ENCODE data around the gene SPRY2. TPM values are rescaled to one million over a fixed set of nuclear protein-coding genes. Genes with fewer than 3 reads are reported as not detected.

The SPRY2 gene
- total RNA-seq, 4 donors from 2014 or later = 23.0 to 39.5 (median 35.2) TPM

DNA sequence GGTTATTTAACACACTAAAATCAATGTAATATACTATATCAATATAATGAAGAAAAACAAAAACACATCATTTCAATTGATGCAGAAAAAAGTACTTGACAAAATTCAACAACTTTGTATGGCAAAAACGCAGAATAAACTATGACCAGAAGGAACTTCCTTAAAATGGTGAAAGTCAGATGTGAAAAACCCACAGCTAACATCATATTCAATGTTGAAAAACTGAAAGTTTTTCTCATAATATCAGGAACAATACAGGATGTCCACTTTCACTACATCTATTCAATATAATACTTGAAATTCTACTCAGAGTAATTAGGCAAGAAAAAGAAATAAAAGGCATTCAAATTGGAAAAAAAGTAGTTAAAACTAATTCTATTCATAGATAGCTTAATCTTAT, 50.3 kb downstream of the SPRY2 start:
- Histone ChIP-seq H3K27me3 (no peaks in the 10 kb centered on the region), H3K9me3 (no peaks in the 10 kb centered on the region), H3K4me3 (no peak overlapping the region), H3K36me3 (no peaks in the 10 kb centered on the region), H3K4me1 (no peaks in the 10 kb centered on the region), H3K27ac (no peak overlapping the region)
- TF ChIP-seq EP300 (IDR thresholded peaks at IDR 0.05) (no peak), POLR2AphosphoS5 (IDR thresholded peaks at IDR 0.05) (no peak), POLR2A (IDR thresholded peaks at IDR 0.05) (no peak)
- TF ChIP-seq, protein P1, sequence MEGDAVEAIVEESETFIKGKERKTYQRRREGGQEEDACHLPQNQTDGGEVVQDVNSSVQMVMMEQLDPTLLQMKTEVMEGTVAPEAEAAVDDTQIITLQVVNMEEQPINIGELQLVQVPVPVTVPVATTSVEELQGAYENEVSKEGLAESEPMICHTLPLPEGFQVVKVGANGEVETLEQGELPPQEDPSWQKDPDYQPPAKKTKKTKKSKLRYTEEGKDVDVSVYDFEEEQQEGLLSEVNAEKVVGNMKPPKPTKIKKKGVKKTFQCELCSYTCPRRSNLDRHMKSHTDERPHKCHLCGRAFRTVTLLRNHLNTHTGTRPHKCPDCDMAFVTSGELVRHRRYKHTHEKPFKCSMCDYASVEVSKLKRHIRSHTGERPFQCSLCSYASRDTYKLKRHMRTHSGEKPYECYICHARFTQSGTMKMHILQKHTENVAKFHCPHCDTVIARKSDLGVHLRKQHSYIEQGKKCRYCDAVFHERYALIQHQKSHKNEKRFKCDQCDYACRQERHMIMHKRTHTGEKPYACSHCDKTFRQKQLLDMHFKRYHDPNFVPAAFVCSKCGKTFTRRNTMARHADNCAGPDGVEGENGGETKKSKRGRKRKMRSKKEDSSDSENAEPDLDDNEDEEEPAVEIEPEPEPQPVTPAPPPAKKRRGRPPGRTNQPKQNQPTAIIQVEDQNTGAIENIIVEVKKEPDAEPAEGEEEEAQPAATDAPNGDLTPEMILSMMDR (IDR thresholded peaks at IDR 0.05) = no peak
- 89% methylated on average over 1 of the region's 1 CpG for WGBS
- no peak for DNase-seq (ENCODE audit: low spot score in 2 of 2)

Data from suprapubic skin (tissue), 4 donors.